Germinal center (tissue), 1 donor: ENCODE data around the gene NXPE2.

ENCODE experiments used
- DNase-seq: peaks from one replicate; pipeline ENCODE4 v3.0.0; 2012; ENCODE audit warnings: mixed read lengths, low spot score

Gene NXPE2

DNA sequence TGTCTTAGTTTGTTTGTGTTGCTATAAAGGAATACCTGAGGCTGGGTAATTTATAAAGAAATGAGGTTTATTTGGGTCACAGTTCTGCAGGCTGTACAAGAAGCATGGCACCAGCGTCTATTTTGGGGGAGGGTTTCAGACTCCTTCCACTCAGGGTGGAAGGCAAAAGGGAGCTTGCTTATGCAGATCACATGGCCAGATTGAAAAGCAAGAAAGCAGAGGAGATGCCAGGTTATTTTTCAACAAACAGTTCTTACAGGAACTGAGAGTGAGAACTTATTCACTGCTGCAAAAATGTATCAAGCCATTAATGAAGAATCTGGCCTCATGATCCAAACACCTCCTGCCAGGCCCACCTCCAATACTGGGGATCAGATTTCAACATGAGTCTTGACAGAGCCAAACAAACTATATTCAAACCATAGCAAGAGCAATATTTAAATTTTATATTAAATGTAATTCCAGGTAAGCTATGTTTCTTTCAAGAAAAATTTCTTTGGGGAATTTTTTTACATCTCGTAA, 66.9 kb downstream of the NXPE2 start:
- no peak for DNase-seq

DNA sequence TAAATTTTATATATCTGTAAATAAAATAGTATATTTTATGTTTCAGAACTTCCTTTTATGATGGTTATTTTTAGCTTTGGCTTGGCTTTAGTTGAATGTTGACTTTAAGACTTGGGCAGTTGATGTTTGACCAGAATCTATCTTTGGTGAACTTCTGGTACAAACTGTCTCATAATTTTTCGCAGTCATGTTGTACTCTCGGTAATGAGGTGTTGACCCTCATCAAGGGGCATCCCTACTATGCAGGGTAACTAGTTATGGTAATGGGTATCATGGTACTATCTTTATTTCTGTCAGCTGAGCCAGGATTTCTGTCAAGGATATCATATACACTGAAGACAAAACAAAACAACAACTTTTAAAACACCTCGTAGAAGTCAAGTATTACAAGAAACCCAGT, 67.7 kb downstream of the NXPE2 start:
- DNase-seq = no peak
